ENCODE results near the gene DOCK3.

DOCK3 gene

DNA sequence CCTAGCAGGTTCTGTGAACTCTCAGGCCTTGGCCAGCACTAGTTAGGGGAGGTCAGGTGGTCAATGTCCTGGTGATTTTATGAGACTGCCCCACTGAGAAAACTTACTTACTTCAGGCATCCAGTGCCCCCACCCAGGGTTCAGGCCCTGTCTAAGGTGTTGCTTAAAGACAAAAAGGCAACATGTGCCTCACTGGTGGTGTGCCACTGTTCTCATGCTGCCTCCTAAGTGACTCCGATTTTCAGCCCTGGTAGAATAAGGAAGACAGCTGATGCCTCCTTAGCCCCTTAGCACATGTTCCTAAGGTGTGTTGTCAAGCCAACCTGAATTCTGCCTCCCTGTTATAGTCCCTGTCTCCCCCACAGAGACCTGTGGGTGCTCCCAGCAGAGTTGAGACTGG, 721.7 kb downstream of the DOCK3 start:
- no peak overlapping the region for H3K4me3 Mint-ChIP-seq
- peaks cover 43% of the 10 kb centered on the region for H3K4me1 Mint-ChIP-seq
- no peaks in the 10 kb centered on the region for H3K9me3 Mint-ChIP-seq
- peak overlapping the region; percentile 52 for H3K27ac Mint-ChIP-seq
- no peaks in the 10 kb centered on the region for H3K27me3 Mint-ChIP-seq
- H3K36me3 Mint-ChIP-seq (ENCODE audit: low read depth) = peaks cover 52% of the 10 kb centered on the region
- DNase-seq (no peak), ATAC-seq (no peak)

DNA sequence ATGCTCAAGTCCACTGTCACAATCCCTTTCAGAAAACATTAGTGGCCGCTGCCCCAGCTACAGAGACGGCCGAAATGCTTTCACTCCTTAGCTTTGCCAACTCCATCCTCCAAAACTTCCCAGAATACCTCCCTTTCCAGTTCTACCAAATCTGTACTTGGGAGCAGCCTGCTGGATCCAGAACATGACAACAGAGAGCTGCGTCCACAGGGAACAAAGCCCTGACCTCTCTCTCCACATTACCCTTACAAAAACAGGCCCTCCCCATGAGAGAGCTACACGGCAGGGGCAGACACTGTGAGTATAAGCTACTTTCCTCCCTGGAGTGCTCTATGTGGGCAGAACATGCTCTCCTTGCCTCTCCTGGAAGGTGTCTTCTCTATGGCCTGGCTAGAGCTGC, 722.7 kb downstream of the DOCK3 start:
- H3K36me3 Mint-ChIP-seq (ENCODE audit: low read depth) = peaks cover 59% of the 10 kb centered on the region
- no peaks in the 10 kb centered on the region for H3K27me3 Mint-ChIP-seq
- H3K27ac Mint-ChIP-seq = peak overlapping the region; percentile 52
- no peaks in the 10 kb centered on the region for H3K9me3 Mint-ChIP-seq
- no peak for DNase-seq
- no peak for ATAC-seq
- no peak overlapping the region for H3K4me3 Mint-ChIP-seq
- peaks cover 41% of the 10 kb centered on the region for H3K4me1 Mint-ChIP-seq

DNA sequence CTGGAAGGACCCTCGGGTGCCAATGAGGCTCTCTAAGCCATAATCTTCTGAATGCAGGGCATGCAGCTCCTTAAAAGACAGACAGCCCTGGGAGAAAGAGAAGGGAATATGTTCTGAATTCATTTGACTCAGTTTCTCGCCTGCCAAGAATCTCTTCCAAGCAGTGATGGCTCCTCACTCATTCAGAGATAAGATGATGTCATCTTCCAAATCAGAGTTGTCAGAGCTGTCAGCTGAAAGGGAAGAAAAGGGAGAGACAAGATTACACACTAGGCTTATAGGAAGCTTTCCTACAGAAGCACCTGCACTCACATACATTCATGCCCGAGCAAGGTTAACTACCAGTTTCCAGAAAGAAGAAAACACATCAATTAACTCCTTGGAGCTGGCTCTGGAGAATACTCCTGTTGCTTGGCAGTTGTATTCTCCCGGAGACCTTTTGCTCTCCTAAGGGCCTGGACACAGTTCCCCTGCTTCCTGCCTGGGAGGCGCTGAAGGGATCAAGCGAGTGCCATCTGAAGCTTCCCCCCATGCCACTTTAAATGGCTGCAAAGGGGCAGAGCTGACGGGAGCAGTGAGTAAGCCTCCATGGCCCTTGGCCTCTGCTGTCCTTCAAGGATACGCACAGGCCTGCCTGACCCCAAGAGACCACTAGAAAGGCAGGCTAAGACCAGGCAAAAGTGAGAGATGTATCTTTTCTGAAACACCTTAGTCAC, 724.0 kb downstream of the DOCK3 start:
- Mint-ChIP-seq H3K36me3 (ENCODE audit: low read depth) (peaks cover 52% of the 10 kb centered on the region), H3K27ac (peak overlapping the region; percentile 20), H3K27me3 (no peaks in the 10 kb centered on the region), H3K9me3 (no peaks in the 10 kb centered on the region), H3K4me1 (peaks cover 27% of the 10 kb centered on the region), H3K4me3 (no peak overlapping the region)
- ATAC-seq (no peak), DNase-seq (no peak)

DNA sequence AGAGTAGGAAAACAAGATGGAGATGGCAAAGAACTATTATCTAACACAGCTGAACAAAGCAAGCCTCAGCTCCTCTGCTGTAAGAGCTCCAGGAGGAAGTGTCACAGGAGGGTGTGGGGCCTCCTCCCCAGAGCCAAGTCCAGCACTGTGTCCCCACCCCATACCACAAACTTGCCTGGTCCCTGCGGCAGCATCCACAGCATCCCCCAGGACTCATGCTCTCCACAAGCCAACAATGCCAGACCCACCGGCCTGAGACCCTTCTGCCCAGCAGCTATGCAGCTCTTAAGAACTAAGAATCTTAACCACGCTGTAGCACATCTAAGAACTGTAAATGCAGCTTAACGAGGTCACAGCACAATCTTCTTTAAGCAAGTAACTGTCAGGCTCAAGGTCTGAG, 725.4 kb downstream of the DOCK3 start:
- no peak for DNase-seq
- Mint-ChIP-seq H3K9me3 (no peaks in the 10 kb centered on the region), H3K27me3 (no peaks in the 10 kb centered on the region), H3K27ac (peak overlapping the region; percentile 60), H3K4me3 (no peak overlapping the region), H3K36me3 (ENCODE audit: low read depth) (peaks cover 43% of the 10 kb centered on the region), H3K4me1 (peaks cover 15% of the 10 kb centered on the region)
- ATAC-seq = peak; percentile 12

DNA sequence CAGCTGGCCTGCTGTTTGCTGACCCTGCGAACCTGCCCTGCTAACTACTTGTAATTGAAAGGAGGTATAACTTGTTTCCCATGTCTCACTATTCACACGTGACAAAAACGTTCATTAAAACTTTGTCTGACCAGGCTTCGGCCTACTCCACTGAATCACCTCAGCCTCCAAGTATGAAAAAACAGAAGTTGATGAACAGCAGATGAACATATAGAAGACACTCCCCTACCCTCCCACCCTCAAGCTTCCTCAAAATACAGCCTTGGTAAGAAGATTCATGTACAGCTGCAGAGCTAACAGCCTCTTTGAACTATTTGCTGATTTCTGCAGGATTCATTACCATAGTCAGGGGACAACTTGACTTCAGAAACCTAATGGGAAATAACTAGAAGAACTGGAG, 727.0 kb downstream of the DOCK3 start:
- ATAC-seq = no peak
- Mint-ChIP-seq H3K27ac (no peak overlapping the region), H3K4me1 (peaks cover 7% of the 10 kb centered on the region), H3K9me3 (no peaks in the 10 kb centered on the region), H3K4me3 (no peak overlapping the region), H3K36me3 (ENCODE audit: low read depth) (peaks cover 41% of the 10 kb centered on the region), H3K27me3 (no peaks in the 10 kb centered on the region)
- DNase-seq = no peak

DNA sequence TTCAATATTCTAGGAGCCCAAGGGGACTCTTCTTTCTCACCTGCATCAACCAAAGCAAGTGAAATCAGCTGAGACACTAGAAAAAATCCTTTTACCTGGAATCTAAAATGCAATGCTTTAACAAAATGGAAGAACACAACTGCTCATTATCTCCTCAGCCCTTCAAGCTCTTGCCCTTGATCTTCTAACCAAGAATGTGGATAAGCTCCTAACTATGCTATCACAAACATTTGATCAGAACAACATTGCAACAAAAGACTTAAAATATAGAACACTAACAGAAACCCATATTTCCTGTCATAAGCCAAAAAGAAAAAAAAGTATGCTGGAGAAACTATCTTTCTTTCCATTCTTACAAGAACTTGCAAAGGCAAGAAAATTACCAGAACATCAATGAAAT, 728.9 kb downstream of the DOCK3 start:
- no peak overlapping the region for H3K4me3 Mint-ChIP-seq
- H3K36me3 Mint-ChIP-seq (ENCODE audit: low read depth) = peaks cover 44% of the 10 kb centered on the region
- peaks cover 7% of the 10 kb centered on the region for H3K4me1 Mint-ChIP-seq
- H3K27ac Mint-ChIP-seq = no peak overlapping the region
- H3K9me3 Mint-ChIP-seq = no peaks in the 10 kb centered on the region
- ATAC-seq (no peak), DNase-seq (no peak)
- no peaks in the 10 kb centered on the region for H3K27me3 Mint-ChIP-seq

DNA sequence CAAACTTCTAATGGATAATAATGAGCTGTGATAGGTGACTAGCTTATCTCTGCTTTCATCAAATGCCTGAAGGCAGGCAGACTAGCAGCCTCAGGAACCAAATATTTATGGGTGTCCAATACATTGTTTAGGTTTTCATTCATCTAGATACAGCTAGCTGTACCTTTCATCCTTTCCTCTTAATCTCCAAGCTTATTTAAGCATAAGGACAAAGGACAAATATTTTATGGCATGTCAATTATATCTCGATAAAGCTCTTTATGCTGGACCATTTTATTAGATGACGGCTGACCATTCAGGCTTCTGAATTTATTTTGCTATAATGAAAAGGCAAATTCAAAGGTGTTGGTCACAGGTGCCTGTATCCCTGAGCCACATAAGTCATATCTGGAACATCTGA, 733.3 kb downstream of the DOCK3 start:
- no peak overlapping the region for H3K4me3 Mint-ChIP-seq
- peaks cover 7% of the 10 kb centered on the region for H3K4me1 Mint-ChIP-seq
- no peak for DNase-seq
- no peaks in the 10 kb centered on the region for H3K9me3 Mint-ChIP-seq
- ATAC-seq = no peak
- no peak overlapping the region for H3K27ac Mint-ChIP-seq
- no peaks in the 10 kb centered on the region for H3K27me3 Mint-ChIP-seq
- H3K36me3 Mint-ChIP-seq (ENCODE audit: low read depth) = peaks cover 44% of the 10 kb centered on the region

DNA sequence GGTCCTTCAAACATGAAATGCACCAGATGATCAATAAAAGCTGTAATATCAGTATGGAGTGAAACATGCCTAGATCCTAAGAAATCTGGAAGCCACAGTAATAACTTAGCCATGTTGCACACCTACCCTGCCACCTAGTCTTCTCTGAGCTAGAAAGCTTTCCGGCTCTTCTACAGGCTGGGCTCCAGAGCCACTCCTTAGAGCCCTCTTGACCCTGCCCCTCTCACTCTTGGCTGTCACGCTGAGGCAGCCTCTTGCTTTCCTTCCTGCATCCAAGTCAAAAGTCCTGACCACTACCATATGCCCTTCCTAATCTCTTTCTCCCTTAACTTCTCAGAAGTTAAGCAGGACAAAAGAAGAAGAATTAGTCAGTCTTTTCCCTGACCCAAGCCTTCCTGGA, 734.1 kb downstream of the DOCK3 start:
- Mint-ChIP-seq H3K9me3 (no peaks in the 10 kb centered on the region), H3K4me1 (peaks cover 7% of the 10 kb centered on the region), H3K4me3 (no peak overlapping the region), H3K36me3 (ENCODE audit: low read depth) (peaks cover 48% of the 10 kb centered on the region), H3K27ac (no peak overlapping the region), H3K27me3 (no peaks in the 10 kb centered on the region)
- ATAC-seq = no peak
- DNase-seq = no peak

DNA sequence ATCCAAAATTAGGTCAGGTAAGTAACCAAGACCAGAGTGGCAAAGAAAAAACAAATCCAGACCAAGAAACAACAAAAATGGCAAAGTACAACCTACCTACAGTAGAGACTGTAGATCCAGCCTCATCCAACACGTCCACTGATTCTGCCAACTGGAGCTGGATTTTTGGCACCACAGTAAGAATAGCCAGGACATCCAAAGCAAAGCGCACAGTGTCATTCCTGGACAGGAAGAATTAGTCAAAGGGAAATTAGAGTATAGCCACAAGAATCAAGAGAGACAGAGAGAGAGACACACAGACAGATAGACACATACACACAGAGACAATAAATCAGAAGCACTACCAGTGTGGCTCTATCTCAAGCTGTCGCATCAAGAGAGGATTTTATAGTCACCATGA, 747.5 kb downstream of the DOCK3 start:
- H3K27ac Mint-ChIP-seq = no peak overlapping the region
- peaks cover 32% of the 10 kb centered on the region for H3K36me3 Mint-ChIP-seq (ENCODE audit: low read depth)
- DNase-seq = no peak
- no peak overlapping the region for H3K4me3 Mint-ChIP-seq
- no peak for ATAC-seq
- no peaks in the 10 kb centered on the region for H3K27me3 Mint-ChIP-seq
- no peaks in the 10 kb centered on the region for H3K9me3 Mint-ChIP-seq
- no peaks in the 10 kb centered on the region for H3K4me1 Mint-ChIP-seq

DNA sequence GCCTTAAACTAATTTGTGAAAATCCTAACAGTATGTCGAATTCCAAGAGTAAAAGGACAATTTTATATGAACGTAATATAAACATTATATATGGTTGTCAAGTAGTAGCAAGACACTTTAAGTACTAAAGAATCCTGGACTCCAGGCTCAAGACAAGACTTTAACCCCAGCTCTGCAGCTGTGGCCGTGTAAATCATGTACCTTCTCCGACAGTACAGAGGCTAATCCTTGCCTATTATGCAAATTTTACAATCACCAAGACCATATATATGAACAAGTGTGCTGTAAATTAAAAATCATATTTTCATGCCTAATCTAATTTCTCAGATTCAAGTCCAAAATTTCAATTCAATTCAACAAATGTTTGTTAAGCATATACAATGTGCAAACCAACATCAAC, 752.2 kb downstream of the DOCK3 start:
- peaks cover 35% of the 10 kb centered on the region for H3K36me3 Mint-ChIP-seq (ENCODE audit: low read depth)
- ATAC-seq = no peak

DNA sequence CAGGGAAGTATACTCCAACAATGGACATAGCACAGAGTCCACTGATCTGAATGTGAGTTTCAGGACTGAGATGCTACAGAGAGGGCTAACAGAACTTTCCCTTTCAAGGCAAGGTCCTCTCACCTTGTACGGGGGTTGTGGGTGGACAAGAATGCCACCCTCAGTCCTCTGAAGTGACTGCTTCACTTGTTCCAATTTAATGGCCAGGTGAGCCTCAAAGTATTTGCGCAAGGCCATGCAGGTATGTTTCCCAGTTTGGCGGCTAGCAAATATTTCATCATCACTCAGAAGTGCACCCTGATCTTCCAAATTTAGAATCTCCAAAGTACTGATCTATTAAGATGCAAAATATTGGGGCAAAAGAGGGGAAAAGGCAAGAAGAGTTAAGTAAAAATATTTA, 754.4 kb downstream of the DOCK3 start:
- peaks cover 38% of the 10 kb centered on the region for H3K36me3 Mint-ChIP-seq (ENCODE audit: low read depth)
- H3K9me3 Mint-ChIP-seq = no peaks in the 10 kb centered on the region
- no peak for DNase-seq
- no peaks in the 10 kb centered on the region for H3K27me3 Mint-ChIP-seq
- ATAC-seq = no peak
- no peak overlapping the region for H3K27ac Mint-ChIP-seq
- no peak overlapping the region for H3K4me3 Mint-ChIP-seq
- no peaks in the 10 kb centered on the region for H3K4me1 Mint-ChIP-seq

More for the DNA sequence above, 752.2 kb downstream of the DOCK3 start:
- Mint-ChIP-seq H3K9me3 (no peaks in the 10 kb centered on the region), H3K4me1 (no peaks in the 10 kb centered on the region), H3K27me3 (no peaks in the 10 kb centered on the region), H3K27ac (no peak overlapping the region), H3K4me3 (no peak overlapping the region)
- no peak for DNase-seq

Data from activated naive CD8-positive, alpha-beta T cell treated with anti-CD3 and anti-CD28 coated beads, Interleukin-2, amount 50 U/mL, for 24 hours (primary cell).